ENCODE data around the gene GART. TPM values are rescaled to one million over a fixed set of nuclear protein-coding genes. Genes with fewer than 3 reads are reported as not detected.

Gene GART
- total and polyA plus RNA-seq, 2 of the 8 experiments (the other 6 are each of a cell fraction or from before 2014, with no cell fraction given) = 23.1 to 231 TPM

DNA sequence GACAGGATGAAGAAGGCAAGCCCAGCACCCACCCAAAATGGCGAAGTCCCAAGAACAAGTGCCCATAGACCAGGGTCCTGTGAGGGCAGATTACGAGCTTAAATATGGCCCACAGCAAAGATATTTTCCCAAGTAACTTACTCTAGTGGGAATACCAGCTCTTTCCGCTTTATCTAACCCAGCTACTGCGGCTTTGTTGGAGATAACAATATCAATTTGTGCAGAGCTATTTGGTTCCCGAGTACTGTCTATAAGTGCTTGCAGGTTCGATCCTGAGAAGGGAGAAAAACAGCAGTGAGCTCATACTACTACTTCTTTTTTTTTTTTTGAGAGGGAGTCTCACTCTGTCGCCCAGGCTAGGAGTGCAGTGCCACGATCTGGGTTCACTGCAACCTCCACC lies 36.1 kb downstream of the GART start:
- DNase-seq (ENCODE audit: low read depth in 1 of 2, low spot score in 2 of 2) (no peak), FAIRE-seq (no peak)
- no peak overlapping the region for H4K91ac ChIP-seq (replicated peaks; ENCODE audit: insufficient read length, low read length)
- no peak overlapping the region for H2BK5ac ChIP-seq (ENCODE audit: low read depth, low read length)
- H4K5ac ChIP-seq (ENCODE audit: insufficient read length, low read depth, low read length) = no peak overlapping the region
- 99% methylated on average over 8 of the region's 8 CpGs; no CpG with 5 or more reads in 1 of the 2 experiments for WGBS, 2 experiments (ENCODE audit: extremely low coverage in 1 of 2, insufficient coverage in 1 of 2, insufficient read length in 1 of 2, insufficient replicate concordance in 2 of 2, low coverage in 1 of 2, low lambda C conversion rate in 2 of 2, missing lambda C conversion rate in 1 of 2)
- no peak overlapping the region for H2BK20ac ChIP-seq (ENCODE audit: low read length)
- H3K56ac ChIP-seq (replicated peaks; ENCODE audit: insufficient read length, low read depth, low read length) = no peak overlapping the region
- H3K4me3 ChIP-seq (ENCODE audit: extremely low read depth in 1 of 4, insufficient read depth in 2 of 4, low read depth in 3 of 4, low read length in 4 of 4) = no peak overlapping the region
- H3K79me2 ChIP-seq (ENCODE audit: control insufficient read depth in 1 of 2, insufficient read depth in 2 of 2, low read length in 2 of 2) = no peaks in the 10 kb centered on the region
- H4K8ac ChIP-seq (ENCODE audit: extremely low read depth, insufficient read depth, low read length) = no peak overlapping the region
- CTCF ChIA-PET (ENCODE audit: partially characterized antibody) = interaction anchor here (0.6 to 1.0 kb wide), 4 partner anchors 8 to 29 kb away, joined by 3 to 4 read pairs (median 4); partner anchors contain the start of gene TMEM50B
- no peak overlapping the region for H3K14ac ChIP-seq (ENCODE audit: insufficient read length)
- no peak overlapping the region for H3K18ac ChIP-seq (ENCODE audit: extremely low read depth, low read length)
- H3K9me3 ChIP-seq (ENCODE audit: insufficient read depth in 2 of 2, low read depth in 1 of 2, low read length in 1 of 2) = no peaks in the 10 kb centered on the region
- H3K4me2 ChIP-seq (ENCODE audit: insufficient read depth in 1 of 2, low read depth in 2 of 2, low read length in 2 of 2) = no peak overlapping the region
- H3K79me1 ChIP-seq (ENCODE audit: low read depth, low read length) = no peaks in the 10 kb centered on the region
- no peaks in the 10 kb centered on the region for H4K20me1 ChIP-seq (replicated peaks in 1 of 2; ENCODE audit: control insufficient read depth in 1 of 2, insufficient read depth in 2 of 2, low read length in 2 of 2)
- no peak overlapping the region for H2AFZ ChIP-seq (ENCODE audit: low read length)
- H3K27ac ChIP-seq (ENCODE audit: low read depth, low read length) = no peak overlapping the region
- POLR2A ChIA-PET (ENCODE audit: partially characterized antibody) = interaction anchor here (0.6 to 1.6 kb wide), 7 partner anchors 8 to 29 kb away, joined by 3 to 4 read pairs (median 3); partner anchors contain the start of gene DNAJC28
- H2BK120ac ChIP-seq (replicated peaks; ENCODE audit: low read depth, low read length) = no peak overlapping the region
- no peak overlapping the region for H2AK5ac ChIP-seq (ENCODE audit: low read depth, low read length)
- no peak overlapping the region for H3K4ac ChIP-seq (replicated peaks; ENCODE audit: insufficient read length, low read depth, low read length)
- no peaks in the 10 kb centered on the region for H3K23me2 ChIP-seq (ENCODE audit: low read depth, low read length)
- no peak overlapping the region for H2BK12ac ChIP-seq (ENCODE audit: low read depth, low read length)
- H3K4me1 ChIP-seq (replicated peaks in 1 of 4; ENCODE audit: control insufficient read depth in 3 of 4, insufficient read depth in 4 of 4, low read length in 3 of 4) = no peaks in the 10 kb centered on the region
- no peaks in the 10 kb centered on the region for H3K27me3 ChIP-seq (replicated peaks in 1 of 4; ENCODE audit: control insufficient read depth in 3 of 4, extremely low read depth in 1 of 4, insufficient read depth in 3 of 4, low read length in 3 of 4)
- H2BK15ac ChIP-seq (ENCODE audit: low read length) = no peak overlapping the region
- no peak overlapping the region for H3K23ac ChIP-seq (ENCODE audit: insufficient read length)
- no peak overlapping the region for H3K9ac ChIP-seq (replicated peaks in 1 of 4; ENCODE audit: extremely low read depth in 1 of 4, low read depth in 3 of 4, low read length in 3 of 4)
- peaks cover 8 to 69% (median 48%) of the 10 kb centered on the region in 4 experiments for H3K36me3 ChIP-seq (ENCODE audit: control insufficient read depth in 2 of 4, insufficient read depth in 4 of 4, low read length in 3 of 4)
- TF ChIP-seq TEAD4 (IDR thresholded peaks at IDR 0.05; ENCODE audit: low read depth, low read length) (no peak), BCL11A (IDR thresholded peaks at IDR 0.05; ENCODE audit: low read depth in 2 of 2, low read length in 2 of 2) (no peak), HDAC6 (IDR thresholded peaks at IDR 0.05; ENCODE audit: low read depth, low read length) (no peak), CEBPB (IDR thresholded peaks at IDR 0.05; ENCODE audit: low read depth, low read length) (no peak), SIRT6 (IDR thresholded peaks at IDR 0.05; ENCODE audit: low read length) (no peak), RAD21 (IDR thresholded peaks at IDR 0.05 in 1 of 2, conservative IDR thresholded peaks at IDR 0.05 in 1 of 2; ENCODE audit: low read depth in 2 of 2, low read length in 2 of 2) (no peak), RBBP5 (IDR thresholded peaks at IDR 0.05; ENCODE audit: borderline replicate concordance, low read depth, low read length) (no peak)
